SU-DHL-6 (cell line): ENCODE measurements around the gene TM4SF1.

ENCODE experiments used
- CTCF ChIP-seq: fragments of 200-600 bp; sonication (generic); IDR thresholded peaks from one replicate; pipeline ENCODE4 v1.5.1; 2017; ENCODE audit warnings: antibody characterized with exemption, mild to moderate bottlenecking, low read length, moderate library complexity; ENCODE audit not compliant: insufficient read depth, poor library complexity, severe bottlenecking
- EZH2phosphoT487 ChIP-seq: fragments of 200-600 bp; sonication (generic), shearing (Covaris generic); conservative IDR thresholded peaks from 2 replicates; pipeline ENCODE4 v1.6.1; 2018; ENCODE audit warnings: mild to moderate bottlenecking, antibody characterized with exemption, low read length, moderate library complexity, mixed read lengths

DNA sequence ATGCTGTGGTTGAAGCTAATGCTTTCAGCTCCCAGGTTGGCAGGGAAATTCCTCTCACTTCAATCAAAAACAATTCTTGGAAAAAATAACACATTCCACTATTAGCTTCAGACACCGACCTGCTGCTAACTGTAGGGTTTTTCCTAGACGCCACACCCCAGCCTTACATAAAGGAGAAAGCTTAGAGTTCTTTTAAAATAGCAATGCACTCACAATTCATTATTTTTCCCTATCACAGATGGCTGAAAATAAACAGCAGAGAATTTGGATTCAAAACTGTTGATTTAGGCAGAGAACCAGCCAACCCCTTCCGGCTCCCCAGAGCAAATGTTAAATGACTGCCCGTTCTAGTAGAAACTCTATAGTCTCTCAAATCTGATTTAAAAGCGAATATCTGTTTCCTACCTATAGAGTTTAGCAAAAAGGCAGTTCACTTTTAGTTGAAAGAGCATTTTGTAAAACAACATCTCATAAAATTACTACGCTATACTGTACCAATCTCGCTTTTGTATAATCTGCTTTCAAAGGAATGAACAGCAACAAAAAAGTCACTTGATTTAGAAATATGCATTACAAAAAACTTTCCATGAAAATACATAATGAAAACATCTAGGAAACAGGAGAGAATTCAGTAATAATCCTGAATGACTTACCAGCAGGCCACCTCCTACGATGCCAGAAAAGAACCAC is 586 bp downstream of the TM4SF1 start:
- TF ChIP-seq CTCF, result no peak
- TF ChIP-seq EZH2phosphoT487, result no peak
